GM19043 (cell line): ENCODE data around the gene ZFR2.

Experiments used
- ATAC-seq: cut with Tn5 transposase; IDR thresholded peaks from one replicate; pipeline ENCODE4 v1.9.1; 2021; ENCODE audit warnings: low read depth; ENCODE audit not compliant: unreplicated experiment

The ZFR2 gene

DNA sequence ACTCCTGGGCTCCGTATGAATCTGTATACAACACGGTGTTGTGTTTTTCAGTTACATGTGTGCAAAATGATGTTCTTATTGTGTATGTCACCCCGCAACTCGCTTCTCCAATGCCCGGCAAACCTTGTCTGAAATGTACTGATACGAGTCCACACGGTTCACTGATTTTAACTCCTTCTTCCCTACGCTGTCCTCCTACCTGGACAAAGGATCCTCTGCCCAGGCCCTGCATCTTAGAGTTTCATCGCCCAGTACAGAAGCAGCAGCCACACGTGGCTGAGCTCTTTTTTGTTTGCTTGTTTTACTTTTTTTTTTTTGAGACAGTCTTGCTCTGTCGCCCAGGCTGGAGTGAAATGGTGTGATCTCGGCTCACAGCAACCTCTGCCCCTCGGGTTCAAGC lies 28.9 kb downstream of the ZFR2 start:
- no peak for ATAC-seq

DNA sequence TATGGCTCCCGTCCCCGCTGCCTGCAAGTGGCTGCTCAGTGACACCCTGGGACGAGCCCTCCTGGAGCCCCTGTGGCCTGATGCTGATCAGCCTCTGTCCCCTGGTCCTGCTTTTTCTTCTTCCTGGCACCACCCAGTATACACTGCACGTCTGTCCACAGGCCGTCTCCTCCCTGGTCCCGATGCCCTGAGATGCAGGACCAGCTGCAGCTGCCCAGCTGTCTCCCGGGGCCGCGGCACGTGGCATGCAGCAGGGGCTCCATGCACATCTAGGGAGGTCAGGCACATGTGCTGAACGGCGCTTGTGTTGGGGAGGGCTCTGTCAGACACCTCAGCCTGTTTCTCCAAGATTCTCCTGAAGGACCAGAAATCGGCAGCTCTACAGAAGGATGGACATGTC lies 30.2 kb downstream of the ZFR2 start:
- ATAC-seq, result no peak

DNA sequence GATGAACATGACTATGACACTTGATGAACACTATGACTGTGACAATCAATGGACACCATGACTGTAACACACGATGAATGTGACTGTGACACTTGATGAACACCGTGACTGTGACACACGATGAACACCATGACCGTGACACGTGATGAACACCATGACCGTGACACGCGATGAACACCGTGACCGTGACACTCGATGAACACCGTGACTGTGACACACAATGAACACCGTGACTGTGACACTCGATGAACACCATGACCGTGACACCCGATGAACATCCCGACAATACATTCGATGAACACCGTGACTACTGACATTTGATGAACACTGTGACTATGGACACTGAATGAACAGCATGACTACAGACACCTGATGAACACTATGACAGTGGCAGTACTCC lies 30.9 kb downstream of the ZFR2 start:
- no peak for ATAC-seq

DNA sequence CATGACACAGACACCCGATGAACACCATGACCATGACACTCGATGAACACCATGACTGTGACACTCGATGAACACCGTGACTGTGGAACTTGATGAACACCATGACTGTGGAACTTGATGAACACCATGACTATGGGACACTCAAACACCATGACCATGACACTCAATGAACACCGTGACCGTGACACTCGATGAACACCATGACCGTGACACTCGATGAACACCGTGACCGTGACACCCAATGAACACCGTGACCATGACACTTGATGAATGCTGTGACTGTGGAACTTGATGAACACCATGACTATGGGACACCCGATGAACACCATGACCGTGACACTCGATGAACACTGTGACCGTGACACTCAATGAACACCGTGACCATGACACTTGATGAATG lies 31.5 kb downstream of the ZFR2 start:
- no peak for ATAC-seq

DNA sequence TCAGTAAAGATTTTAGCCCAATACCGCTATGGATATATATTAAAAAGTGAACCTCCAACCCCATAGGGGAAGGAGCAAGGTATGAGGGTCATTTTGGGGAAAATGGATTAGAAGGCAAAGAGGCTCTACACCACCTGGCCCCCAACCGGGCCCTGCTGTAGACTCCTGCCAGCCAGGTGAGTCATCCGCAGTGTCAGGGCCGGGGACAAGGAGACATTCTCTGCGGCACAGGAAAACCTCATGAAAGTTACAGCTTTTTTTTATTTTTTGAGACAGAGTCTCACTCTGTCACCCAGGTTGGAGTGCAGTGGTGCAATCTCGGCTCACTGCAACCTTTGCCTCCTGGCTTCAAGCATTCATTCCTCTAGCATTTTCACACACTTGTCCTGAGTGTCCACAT lies 32.0 kb downstream of the ZFR2 start:
- ATAC-seq, result no peak

DNA sequence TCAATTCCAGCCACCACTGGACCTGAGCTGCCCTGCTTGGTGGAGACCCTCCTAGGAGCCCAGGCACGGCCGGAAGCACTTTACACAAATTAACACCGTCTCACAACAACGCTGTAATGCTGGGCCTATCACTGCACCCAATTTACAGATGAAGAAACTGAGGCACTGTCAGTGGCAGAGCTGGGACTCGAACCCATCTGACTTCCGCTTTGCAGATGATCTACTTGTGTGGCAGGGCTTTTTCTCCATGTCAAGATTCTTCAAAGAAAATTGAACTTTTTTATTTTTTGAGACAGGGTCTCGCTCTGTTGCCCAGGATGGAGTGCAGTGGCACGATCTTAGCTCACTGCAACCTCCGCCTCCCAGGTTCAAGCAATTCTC lies 33.8 kb downstream of the ZFR2 start:
- no peak for ATAC-seq

DNA sequence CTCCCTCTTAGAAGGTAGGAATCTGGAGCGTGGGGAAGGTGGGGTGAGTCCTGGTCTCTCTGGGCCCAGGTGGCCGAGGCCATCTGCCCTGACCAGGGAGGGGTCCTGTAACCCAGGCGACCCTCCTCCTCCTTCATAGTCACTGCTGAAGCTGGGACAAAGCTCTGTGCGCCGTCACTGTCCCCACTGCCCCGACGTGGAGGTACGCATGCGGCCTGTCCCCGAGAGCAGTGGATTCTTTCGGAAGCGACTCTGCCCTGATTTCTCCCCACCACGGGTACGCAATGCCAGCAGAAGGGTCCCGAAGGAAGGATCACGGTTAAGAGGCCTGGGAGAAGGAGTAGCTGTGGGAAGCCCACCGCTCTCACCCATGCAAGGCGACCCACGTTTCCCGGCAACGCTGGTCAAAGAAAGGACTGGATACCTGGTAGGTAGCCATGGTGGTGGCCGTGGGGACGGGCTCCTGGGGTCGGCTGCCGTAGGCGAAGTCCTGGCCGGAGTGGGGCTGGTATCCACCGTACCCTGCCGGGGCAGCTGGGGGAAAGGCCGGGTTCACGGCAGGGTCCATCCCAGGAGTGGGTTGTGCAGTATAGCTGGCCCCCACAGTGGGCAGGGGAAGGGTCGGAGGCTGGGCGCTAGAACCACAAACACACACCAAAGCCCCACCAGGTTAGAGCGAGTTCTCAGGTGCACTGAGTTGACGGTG lies 34.3 kb downstream of the ZFR2 start:
- no peak for ATAC-seq

DNA sequence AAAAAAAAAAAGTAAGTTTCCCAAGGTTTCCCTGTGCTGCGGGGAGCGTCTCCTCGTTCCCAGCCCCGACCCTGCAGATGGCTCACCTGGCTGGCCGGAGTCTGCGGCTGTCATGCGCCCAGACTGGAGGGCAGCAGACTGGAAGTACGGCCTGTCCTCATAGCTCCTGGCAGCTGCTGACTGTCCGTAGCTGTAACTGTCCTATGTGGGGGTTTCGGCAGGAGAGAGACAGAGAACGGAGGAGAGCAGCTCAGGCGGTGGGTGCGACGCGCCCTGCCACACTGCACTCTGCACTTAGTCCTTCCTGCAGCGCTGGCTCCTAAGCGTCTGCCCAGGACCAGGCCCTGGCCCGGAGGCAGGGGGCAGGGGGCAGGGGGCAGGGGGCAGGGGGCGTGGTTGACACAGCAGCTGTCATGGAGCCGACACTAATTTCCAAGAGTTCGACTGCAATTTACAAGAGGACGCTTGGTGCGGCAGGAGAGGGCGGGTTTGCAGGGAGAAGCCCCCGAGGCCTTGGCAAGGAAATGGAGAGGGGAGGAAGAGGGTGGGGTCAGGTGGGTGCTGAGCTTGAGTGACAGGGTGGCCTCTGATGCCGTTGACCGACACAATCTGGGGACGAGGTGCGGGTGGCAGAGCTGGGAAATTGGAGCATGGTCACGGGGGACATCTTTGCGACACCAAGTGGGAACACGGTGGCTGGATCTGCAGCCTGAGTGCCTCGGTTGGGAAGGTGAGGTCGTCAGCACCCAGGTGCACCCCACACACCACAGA lies 35.1 kb downstream of the ZFR2 start:
- ATAC-seq, result no peak

DNA sequence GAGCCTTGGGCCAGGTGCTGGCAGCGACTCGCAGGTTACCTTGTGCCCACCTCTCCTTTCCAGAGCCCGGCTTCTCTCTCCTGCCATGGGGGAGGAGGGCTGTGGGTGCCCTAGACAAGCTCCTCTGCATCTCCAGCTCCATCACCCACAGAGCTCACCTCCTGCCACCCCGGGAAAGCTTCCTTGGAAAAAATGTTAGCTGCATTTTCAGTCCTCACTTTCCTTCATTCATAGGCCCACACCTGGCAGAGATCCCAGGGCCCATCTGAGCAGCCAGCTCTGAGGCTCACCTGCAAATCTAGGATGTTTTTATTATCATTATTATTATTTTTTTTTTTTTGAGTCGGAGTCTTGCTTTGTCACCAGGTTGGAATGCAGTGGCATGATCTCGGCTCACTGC lies 36.8 kb downstream of the ZFR2 start:
- no peak for ATAC-seq

DNA sequence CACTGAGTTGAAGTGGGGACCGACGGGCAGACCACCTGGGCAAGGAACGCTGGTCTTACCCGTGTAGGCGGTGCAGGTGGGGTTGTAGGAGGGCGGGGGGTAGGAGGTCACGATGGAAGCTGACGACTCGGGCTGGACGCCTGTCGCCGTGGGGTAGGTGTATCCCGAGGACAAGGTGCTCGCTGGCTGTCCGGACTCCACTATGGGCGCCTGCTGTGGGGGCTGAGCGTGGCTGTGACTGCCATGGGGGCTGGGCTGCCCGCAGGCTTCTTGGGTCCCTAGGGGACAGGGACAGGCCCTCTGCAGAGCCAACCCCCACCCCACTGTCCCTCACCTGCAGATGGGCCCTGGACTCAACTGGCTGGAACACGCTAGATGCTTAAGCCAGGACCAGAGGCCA lies 37.2 kb downstream of the ZFR2 start:
- ATAC-seq, result no peak

DNA sequence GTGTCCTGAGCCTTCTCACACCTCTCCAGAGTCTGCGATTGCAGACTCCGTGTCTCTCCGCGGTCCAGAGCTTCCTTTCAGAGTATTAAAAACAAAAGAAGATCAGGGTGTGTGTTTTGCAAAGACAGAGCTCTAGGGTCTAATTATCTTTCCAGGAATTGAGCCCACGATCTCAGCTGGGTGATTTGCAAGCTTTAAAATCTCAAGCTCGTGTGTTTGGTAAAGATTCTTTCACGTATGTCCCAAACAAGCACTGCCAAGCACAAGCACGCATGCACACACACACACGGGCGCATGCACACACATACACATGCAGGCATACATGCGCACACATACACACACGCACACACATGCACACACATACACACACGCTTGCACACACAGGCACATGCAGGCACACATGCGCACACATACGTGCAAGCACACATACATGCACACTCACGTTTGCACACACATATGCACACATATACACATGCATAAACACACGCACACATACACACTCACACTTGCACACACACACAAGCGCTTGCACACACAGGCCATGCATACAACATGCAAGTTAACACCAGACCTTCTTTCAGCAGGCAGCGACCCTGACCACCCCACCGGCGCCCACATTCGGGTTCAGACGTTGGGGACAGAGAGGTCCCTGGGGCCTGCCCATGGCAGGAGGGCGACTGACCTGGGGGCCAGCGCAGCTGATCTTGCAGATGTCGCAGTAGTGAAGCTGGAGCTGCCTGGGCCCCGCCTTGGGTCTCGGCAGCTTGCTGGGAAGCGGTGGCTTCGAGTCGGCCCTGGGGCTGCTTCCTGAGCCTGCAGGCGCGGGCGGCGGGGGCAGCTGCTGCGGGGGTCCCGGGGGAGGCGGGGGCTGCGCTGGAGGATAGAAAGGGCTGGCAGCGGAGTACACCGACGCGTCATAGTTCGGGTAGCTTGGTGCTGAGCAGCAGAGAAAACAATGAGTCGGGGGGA lies 37.9 kb downstream of the ZFR2 start:
- ATAC-seq, result no peak

DNA sequence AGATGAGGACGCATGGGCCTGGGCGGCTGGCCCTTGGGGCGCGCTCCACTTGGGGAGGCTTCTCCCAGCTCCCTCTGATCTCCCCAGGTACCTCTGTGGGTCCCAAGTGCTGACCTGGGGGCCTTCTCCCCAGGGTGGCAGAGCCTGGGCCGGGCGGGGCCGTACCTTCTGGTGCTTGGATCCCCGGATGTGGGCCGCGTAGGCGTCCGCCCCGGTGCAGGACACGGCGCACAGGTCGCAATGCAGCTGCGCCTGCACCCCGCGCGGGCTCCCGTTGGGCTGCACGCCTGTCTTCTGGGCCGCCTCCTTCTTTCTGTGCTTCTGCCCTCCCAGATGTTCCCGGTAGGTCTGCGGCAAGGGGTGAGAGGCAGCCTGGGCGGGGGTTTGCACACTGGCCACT lies 41.5 kb downstream of the ZFR2 start:
- ATAC-seq, result no peak

DNA sequence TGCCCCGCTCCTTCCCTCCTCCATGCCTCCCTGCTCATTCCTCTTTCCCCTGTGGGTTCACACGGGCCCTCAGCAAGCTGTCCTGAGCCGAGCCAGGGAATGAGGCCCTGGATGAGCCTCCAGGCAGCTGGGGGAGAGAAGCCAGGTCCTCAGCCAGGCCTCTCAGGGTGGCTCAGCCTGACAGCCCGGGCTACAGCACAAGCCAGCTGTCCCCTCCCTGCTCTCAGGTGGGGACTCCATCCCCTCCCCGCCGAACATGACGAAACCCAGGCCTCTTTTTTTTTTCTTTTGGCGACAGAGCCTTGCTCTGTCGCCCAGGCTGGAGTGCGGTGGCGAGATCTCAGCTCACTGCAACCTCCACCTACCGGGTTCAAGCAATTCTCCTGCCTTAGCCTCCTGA lies 42.7 kb downstream of the ZFR2 start:
- no peak for ATAC-seq

DNA sequence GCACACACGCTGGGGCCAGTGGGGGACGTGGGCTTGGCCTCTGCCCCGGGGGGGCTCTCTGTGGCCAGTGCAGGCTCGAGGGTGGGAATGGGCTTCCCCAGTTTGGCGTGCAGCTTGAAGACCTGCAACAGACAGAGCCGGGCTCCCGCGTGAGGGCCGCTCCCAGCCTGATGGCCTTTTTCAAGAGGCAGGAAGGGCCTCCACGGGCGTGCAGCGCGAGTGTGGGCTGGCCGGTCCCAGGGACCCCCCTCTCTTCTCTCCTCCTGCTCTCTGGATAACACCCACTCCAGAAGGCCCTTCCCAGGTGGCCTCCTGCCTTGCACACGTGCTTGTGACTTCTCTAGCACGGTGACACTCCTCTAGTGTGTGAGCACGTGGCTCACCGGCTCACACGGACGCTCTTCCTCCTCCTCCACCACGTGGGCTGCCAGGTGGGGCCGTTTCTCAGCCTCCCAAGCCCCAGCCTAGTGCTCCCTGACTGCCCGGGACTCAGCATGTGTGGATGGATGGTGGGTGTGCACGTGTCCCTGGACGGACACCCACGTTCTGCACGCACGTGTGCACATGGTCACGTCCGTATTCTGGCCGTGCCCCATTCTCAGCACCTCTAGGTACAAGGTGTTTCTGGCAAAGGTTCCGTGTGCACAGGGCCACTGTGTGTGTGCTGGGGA lies 43.4 kb downstream of the ZFR2 start:
- ATAC-seq, result no peak

DNA sequence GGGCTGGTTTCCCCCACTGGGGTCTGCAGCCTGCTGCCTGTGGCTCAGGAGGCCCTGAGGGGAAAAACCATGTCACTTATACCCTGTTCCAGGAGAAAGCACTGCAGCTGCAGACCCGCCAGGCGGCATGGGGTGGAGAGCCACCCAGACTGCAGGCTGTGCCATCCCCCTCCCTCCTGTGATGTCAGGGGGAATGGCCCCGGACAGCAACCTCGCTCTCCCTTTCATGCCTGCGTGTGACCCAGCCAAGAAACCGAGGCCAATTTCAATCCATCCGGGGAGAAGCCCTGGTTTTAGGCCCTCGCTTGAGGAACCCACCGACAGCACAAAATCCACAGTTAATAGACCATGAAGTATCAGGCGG lies 45.5 kb downstream of the ZFR2 start:
- no peak for ATAC-seq

DNA sequence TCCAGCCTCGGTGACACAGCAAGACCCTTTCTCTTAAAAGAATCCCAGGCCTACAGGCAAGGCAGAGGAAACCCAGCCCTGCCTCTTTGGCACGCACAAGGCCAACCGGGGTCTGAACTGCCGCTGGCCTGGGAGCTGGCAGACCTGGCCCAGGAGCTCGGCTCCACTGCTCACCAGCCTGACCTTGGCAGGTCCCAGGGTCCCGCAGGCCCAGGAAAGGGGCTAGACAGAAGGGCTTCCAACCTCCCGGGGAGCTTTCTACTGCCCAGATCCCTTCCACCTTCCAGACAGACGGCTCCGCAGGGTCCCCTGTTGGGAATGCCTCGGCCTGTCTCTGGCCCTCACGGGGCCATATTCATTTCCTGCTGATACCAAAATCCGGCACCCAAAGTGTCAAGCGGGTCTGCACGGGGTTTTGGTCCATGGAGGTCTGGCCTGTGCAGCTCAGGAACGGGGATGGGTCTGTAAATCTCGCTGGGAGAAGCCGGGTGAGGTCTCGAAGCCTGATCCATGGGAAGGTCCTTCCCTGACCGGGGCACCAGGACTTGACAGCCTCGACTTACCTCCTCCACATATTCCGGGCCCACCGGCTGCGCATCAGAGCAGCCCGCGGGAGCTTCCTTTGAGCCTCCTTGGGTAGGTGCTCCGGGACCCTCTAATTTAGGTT lies 46.0 kb downstream of the ZFR2 start:
- ATAC-seq, result no peak

DNA sequence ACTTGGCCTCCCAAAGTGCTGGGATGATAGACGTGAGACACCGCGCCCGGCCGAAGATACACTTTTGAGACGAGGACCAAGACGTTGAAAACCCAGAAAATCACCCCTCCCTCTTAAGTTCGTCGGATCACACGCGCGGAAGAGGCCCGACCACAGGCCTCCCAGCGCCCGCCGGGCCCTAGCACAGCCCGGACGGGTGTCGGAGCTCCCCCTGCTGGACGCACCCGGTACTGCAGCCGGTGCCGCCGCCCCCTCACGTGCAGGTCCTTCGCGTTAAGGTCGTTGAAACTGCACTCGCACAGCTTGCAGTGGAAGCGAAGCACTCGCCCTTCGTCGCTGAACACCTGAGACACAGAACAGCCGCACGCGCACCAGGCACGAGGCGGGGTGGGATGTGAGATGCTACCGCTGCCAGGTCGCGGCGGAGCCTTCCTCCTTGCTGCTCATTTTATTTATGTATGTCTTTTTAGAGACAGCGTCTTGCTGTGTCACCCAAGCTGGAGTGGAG lies 46.9 kb downstream of the ZFR2 start:
- ATAC-seq, result no peak

DNA sequence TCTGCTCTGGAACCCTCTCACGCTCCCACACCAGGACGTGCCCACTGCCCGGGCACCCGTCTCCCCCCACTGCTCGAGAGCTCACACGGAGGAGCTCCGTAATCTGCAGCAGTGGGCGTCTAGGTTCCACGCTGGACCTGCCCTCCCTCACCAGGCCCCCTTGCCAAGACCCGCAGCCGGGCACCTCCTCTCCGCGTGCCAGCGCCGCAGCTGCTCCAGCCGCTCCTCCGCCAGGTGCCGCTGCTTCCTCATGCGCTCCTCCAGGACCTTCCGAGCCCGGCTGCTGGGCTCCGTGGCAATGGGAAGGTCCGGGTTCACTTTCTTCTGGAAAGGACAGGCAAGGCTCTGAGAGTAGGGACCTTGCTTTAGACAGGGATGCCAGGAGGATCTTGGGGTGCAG lies 47.7 kb downstream of the ZFR2 start:
- no peak for ATAC-seq

DNA sequence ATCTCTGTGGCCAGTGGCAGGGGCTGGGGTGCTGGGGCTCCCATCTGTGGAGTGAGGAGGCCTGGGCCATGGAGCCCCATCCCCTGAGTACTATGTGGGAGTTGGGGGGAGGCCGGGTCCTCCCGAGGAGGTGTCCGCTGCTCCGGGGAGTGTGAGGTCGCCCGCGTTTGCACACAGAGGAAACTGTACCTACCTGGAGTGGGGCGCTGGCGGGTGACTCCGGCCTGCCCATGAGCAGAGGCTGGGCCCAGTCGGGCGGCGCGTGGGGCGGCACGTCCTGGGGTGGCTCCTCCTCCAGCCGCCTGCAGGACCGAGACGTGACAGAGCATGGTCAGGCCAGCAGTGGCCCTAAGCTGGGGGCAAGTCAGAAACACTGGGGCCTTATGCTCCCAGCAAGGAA lies 48.8 kb downstream of the ZFR2 start:
- no peak for ATAC-seq

DNA sequence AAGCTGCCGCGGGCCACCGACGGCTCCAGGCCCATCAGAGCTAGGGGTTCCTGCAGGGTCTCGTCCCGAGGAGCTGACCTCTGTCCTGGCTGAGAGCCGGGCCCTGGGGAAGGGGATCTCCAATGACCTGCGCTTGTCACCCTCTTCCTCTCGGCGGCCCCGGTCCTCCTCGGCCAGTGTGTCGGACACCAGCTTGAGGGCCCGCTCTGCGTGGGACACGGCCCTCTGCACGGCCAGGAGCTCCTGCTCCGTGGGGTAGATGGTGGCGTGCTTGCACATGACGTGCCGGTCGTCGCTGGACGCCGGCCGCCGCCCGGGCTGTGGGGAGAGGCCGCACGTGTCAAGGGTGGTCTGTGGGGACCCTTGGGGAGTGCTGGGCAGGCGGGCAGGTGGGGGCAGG lies 49.9 kb downstream of the ZFR2 start:
- ATAC-seq, result no peak
